OCI-M1 (cell line): ENCODE measurements around the gene RPS4Y1.

Source experiments
- DNase-seq: peaks from one replicate; lab custom pipeline; 2025; lab: John Stamatoyannopoulos, UW

Gene RPS4Y1

GRCh38 chrY:2883561-2883960, 42.2 kb downstream of the RPS4Y1 start:
- DNase-seq, result no peak

GRCh38 chrY:2885880-2886279, 44.5 kb downstream of the RPS4Y1 start:
- no peak for DNase-seq

GRCh38 chrY:2887386-2887785, 46.0 kb downstream of the RPS4Y1 start:
- DNase-seq, result no peak

GRCh38 chrY:2887955-2888354, 46.6 kb downstream of the RPS4Y1 start:
- no peak for DNase-seq

- DNase-seq, result no peak
These were observed 52.1 kb downstream of the RPS4Y1 start for GRCh38 chrY:2893471-2893870.

- DNase-seq, result no peak
These were observed 54.6 kb downstream of the RPS4Y1 start for GRCh38 chrY:2896050-2896449.

GRCh38 chrY:2907356-2907755, 66.0 kb downstream of the RPS4Y1 start:
- DNase-seq, result no peak

GRCh38 chrY:2913066-2913815, 71.8 kb downstream of the RPS4Y1 start:
- DNase-seq, result no peak
